LoVo (cell line): ENCODE measurements around the gene E2F7.
"Not testable (repeated sequence)": the region's sequence is repeated elsewhere in the genome, so short reads cannot be mapped to it uniquely, and the experiment has no call there.

Experiments used
- DNase-seq: peaks from one replicate; pipeline ENCODE4 v3.0.0-alpha.2; 2016; ENCODE audit warnings: low spot score

The E2F7 gene, protein sequence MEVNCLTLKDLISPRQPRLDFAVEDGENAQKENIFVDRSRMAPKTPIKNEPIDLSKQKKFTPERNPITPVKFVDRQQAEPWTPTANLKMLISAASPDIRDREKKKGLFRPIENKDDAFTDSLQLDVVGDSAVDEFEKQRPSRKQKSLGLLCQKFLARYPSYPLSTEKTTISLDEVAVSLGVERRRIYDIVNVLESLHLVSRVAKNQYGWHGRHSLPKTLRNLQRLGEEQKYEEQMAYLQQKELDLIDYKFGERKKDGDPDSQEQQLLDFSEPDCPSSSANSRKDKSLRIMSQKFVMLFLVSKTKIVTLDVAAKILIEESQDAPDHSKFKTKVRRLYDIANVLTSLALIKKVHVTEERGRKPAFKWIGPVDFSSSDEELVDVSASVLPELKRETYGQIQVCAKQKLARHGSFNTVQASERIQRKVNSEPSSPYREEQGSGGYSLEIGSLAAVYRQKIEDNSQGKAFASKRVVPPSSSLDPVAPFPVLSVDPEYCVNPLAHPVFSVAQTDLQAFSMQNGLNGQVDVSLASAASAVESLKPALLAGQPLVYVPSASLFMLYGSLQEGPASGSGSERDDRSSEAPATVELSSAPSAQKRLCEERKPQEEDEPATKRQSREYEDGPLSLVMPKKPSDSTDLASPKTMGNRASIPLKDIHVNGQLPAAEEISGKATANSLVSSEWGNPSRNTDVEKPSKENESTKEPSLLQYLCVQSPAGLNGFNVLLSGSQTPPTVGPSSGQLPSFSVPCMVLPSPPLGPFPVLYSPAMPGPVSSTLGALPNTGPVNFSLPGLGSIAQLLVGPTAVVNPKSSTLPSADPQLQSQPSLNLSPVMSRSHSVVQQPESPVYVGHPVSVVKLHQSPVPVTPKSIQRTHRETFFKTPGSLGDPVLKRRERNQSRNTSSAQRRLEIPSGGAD

DNA sequence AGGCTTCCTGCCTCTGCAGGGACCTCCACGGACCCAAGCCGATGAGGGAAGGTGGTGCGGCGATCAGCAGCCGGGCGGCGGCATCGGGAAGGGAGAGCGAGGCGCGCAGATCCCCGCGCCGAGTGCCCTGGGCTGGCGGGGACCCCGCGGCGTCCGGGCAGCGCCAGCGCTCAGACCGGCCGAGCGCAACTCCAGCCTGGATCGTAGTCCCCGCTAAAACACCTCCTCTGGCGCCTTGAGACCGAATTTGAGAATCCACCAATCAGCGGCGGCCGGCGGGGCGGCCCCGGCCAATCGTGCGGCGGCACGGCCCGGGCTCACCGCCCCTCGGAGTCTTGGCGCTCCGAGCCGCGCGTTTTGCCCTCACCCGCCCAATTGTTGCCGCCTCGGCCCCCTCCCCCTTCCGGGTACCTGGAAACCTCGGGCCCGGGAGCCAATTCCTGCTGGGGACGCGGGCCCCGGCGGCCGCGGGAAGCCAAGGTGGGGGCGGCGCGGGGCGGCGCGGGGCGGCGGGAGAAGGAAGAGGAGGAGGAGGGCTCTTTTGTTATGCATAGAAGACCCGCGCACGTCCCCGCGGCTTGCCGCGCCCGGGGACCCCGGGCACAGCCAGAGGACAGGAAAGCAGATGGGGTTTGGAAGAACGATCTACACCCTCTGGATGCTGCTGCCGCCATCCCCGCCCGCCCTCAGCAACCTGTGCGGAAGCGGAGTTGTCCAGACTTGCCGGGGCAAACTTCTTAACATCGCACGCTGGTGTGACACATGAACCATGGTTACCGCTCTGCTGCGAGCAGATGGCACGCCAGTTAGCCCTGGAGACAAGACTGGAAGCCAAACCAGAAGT, at the start of gene E2F7:
Gene E2F7, minus strand, starts transcription at position 209 of the 844 bp plus-strand sequence. CDS start 934 bp downstream, outside the sequence.
- DNase-seq: peak; percentile 99

DNA sequence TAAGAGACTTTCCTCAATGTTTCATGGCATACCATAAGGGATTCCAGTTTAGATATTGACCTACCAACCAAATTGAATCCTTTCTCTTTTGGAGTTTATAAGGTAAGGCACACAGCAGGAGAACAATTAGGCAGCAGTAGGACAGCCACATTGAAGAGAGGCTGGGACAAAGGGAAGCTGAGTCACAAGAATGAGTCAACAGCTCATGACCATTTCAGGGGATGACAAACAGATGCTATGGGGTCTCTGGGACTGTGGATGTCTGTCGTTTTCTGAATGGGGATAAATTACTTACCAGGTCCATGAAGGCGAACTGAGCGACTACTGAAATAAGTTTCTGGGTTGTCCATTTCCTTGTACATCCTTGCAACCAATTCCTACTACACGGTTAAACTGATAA, 48.6 kb upstream of the E2F7 start:
- no peak for DNase-seq

DNA sequence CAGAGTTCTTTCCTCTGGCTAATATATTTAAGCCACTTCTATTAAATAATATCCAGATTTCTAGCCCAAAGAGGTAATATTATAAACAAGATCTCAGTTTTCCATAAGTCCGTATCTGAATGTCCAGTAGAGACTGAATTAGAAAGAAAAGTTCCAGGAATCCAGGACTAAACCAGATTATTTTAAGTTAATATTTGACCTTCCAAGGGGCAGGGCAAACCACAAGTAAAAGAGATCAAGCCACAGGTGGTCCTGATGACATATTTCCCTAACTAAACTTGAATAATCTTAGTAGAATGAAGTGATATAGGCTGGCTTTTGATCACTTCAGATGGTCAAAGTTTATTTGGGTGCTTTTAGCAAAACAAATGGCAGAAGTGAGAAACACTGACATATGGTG, 43.3 kb upstream of the E2F7 start:
- DNase-seq: no peak

DNA sequence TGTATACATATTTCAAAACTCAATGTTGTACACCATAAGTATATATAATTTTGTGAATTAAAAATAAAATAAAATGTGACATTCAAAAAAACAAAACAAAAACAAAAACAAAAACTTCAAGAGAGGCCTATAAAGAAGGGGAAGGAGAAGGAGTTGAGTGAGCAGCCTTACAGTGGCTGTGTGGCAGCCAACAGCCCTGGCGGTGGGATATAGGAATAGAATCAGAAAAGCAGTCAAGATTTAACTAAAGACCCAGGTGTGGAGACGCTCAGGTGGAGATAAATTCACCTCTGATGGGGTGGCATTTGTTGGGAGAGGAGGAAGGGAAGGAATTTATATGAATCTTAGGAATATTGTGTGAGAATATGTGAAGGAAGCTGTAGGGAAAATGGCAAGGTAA, 41.8 kb upstream of the E2F7 start:
- no peak for DNase-seq

DNA sequence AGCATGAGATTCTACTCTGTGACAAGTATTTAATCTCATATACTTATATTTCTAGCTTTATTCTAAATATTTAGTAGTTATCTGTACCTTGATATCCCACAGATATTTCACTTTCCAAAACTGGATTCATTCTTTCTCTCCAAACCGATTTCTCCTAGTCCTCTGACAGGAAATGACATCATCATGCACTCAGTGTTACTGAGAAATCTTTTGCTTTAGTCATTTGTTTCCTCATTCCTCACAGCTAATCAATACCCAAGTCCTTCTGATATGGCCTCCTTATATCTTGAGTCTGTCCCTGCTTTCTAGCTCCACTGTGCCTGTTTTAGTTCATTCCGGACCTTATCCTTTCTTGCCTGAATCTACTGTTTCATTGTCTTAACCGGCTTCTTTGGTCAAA, 39.4 kb upstream of the E2F7 start:
- no peak for DNase-seq

DNA sequence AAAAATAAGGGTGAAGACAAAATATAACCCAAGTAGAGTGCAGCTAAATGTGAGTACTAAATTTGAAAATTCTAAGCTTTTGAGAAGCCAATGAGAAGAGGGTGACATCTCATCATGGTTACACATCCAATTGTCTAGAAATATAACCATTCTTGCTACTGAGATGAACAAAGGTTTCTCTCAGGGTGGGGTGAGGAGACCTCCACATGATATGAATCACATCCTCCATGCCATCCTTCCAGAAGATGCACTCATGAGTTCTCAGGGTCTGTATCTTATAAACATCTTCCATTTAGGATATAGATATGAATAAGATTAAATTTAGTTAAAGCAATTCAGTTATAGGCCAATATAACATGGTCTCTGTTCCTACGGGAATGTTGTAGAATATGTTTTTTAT, 38.9 kb upstream of the E2F7 start:
- DNase-seq: no peak

DNA sequence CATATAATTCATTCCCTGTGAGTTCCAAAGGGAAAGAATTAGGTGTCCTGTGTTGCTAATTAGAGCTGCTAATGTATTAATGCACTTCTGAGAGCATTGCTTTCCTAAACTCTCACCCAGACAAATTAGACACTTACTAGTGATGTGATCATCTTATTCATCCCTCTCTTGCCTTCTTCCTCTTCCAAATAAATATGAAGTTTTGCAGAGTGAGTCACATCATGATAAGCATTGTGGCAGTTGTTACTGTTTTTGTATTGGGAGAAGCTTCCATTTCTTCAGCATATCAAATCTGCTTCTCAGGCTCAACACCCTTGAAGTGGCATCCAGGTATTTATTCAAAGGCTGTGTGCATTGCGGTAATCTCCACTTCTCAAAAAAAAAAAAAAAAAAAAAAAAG, 37.3 kb upstream of the E2F7 start:
- DNase-seq: no peak

DNA sequence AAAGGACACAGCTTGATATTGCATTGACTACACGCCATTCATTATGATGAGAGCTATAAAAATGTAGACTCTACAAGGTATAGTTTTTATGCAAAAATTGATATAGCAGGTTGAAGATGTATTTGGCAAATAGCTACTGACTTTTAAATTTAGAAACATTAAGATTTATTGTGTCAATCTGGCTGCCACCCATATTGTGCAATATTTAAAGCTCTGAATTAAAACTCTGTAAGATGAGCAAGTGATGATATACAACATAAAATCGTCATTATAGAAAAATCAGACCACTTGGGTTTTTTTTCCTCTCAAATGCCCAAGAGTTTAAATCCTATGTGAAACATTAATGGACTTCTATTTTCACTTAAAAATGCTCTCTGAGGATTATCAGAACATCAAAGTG, 36.8 kb upstream of the E2F7 start:
- no peak for DNase-seq

DNA sequence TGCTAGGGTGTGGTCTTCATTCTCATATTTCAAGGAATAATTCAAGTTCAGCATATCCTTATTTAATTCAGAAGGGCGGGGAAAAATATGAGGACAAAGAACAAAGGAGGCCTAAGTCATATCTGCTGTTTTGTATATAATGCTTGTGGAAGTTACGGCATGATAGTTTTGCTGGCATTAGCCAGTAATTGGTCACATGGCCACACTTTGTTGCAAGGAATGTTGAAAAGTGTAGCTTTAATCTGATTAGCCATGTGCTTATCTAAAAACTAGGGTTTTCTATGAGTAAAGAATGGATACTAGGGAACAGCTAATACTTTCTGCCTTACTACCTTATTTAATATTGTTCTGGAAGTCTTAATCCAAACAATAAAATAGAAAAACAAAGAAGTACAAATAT, 34.4 kb upstream of the E2F7 start:
- no peak for DNase-seq

DNA sequence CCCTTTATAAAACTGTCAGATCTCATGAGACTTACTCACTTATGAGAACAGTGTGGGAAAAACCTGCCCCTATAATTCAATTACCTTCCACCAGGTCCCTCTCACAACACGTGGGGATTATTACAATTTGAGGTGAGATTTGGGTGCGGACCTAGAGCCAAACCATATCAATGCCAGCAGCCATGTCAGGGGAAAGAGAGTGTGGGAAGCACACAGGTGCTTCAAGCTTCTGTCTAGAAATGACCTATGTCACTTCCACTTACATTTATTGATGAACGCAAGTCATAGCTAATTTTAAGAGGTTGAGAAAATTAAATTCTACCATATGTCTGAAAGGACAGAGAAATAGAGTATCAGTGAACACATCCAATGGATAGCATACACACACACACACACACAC, 32.5 kb upstream of the E2F7 start:
- no peak for DNase-seq

DNA sequence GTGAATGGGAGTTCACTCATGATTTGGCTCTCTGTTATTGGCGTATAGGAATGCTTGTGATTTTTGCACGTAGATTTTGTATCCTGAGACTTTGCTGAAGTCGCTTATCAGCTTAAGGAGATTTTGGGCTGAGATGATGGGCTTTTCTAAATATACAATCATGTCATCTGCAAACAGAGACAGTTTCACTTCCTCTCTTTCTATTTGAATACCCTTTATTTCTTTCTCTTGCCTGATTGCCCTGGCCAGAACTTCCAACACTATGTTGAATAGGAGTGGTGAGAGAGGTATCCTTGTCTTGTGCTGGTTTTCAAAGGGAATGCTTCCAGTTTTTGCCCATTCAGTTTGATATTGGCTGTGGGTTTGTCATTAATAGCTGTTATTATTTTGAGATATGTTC, 26.9 kb upstream of the E2F7 start:
- DNase-seq: not testable (repeated sequence)

DNA sequence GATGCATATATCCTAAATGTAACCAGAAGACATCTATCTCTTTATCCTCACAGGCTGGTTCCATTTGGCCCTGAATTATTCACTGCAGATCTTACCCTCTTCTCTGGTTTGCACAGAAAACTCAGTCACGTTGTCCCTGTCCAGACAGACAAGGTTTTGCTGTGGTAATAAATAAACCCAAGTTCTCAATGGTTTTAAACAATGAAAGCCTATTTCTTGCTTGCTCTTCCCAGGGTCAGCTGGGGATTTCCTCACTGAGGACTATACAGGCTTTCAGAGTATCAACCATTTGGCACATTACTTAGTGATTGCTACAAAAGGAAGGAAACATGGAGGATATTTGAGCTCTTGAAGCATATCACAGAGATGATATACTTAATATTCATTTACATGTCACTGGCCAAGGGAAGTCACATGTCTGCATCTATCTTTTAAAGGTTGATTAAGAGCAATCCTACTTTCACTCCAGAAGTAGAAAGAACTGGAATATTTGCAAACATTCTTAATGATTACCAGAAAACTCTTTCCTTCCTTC, 24.4 kb upstream of the E2F7 start:
- no peak for DNase-seq

DNA sequence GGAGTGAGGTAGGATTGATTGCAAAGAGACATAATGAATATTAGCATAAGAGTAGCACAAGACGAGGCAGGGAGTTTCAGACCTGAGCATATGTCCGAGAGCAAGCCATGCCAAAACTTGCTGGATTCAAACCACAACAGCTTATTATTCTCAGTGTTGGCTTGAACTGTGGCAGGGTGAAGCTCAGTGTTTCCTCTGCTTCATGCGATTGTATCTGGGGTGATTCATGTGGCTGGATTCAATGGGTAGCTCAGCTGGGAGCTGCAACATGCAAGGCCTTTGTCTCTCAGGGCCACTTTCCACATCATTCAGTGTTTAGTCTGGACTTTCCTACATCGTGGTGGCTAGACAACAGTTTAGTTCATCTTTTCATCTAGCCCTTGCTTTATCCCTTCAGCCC, 22.1 kb upstream of the E2F7 start:
- DNase-seq: no peak

DNA sequence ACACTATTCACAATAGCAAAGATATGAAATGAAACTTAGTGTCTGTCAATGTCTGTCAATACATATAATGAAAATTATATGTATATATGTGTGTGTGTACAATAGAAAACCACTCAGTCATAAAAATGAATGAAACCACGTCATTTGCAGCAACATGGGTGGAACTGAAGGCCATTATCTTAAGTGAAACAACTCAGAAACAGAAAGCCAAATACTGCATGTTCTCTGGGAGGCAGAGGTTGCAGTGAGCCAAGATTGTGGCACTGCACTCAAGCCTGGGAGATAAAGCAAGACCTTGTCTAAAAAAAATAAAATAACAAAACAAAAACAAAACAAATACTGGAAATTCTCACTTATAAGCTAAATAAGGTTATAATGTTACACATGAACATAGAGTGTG, 16.7 kb upstream of the E2F7 start:
- DNase-seq: no peak

DNA sequence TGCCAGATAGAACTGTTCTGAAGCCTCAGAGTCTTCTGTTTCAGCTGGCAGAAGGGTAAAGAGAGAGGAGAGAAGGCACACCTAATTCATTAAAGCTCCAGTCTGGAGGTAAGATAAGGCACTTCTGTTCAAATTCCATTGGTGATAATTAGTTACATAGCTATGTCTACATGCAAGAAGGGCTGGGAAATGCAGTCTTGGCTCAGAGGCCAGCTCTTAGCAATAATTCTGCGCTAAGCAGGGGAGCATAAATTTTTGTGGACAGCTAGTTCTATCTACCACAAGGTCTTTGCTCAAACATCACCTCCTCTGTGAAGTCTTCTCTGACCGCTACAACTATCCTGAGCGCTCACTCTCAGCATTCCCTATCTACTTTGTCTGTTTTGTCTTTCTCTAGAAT, 14.3 kb upstream of the E2F7 start:
- no peak for DNase-seq

DNA sequence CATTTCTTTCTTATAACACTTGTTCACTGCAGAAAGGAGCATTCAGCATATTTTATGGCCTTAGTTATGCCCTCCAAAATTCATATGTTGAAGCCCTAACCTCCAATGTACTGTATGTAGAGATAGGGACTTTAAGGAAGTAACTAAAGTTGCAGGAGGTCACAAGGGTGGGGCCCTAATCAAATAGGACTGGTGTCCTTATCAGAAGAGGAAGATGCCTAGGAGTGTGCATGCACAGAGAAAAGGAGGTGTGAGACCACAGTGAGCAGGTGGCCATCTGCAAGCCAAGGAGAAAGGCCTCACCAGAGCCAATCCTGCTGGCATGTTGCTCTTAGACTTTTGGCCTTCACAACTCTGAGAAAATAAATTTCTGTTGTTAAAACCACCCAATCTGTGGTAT, 12.9 kb upstream of the E2F7 start:
- DNase-seq: no peak

DNA sequence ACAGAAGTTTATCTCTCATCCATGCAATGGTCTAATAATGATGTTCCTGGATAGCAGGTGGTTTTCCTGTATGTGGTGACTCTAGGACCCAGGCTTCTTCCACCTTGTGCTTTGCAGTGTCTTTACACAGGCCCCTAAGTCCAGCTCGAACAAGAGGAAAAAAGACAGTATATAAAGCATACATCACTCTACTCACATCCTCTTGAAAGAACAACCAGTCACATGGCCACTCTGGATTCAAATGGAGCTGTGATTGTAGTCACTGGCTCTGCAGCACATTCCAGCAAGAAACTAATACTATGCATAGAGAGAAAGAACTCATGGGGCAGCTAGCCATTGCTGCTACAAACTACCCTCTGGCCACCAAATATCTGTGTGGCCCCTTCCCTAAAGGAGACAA, 11.5 kb upstream of the E2F7 start:
- DNase-seq: no peak

DNA sequence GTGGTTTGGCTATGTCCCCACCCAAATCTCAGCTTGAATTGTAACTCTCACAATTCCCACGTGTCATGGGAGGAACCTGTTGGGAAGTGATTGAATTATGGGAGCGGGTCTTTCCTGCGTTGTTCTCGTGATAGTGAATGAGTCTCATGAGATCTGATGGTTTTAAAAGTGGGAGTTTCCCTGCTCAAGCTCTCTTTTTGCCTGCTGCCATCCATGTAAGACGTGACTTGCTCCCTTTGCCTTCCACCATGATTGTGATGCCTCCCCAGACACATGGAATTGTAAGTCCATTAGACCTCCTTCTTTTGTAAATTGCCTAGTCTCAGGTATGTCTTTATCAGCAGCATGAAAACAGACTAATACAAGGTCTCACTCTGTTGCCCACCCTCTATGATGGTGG, 8.5 kb upstream of the E2F7 start:
- not testable (repeated sequence) for DNase-seq

DNA sequence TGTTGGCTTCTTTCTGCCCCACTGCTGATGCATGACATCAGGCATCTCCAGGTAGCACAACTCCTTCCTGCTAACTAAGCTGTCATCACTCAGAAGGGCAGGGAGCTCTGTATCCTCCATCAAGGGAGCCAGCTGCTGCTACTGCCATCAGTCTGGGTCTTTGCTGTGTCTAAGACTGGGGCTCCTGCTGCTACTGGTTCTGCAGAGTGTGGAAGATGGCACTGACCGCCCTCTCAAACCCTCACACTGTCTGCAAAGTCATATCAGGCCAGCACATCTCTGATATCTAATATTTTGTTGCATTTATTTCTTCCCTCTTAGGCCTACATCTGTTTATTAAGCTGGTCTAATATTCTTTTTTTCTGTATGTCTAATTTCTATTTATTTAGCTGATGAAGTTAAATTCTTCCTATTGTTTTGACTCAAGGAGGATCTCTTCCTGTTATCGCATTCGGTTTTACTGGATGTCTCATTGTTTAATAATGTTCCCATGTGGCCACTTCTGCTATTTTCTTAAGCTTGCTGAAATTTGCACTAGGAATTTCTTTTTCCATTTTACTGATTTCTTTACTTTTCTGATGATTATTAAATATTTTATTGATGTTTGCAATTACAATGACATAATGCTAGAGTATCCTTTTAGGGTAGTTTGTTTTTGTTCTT, 7.6 kb upstream of the E2F7 start:
- no peak for DNase-seq

DNA sequence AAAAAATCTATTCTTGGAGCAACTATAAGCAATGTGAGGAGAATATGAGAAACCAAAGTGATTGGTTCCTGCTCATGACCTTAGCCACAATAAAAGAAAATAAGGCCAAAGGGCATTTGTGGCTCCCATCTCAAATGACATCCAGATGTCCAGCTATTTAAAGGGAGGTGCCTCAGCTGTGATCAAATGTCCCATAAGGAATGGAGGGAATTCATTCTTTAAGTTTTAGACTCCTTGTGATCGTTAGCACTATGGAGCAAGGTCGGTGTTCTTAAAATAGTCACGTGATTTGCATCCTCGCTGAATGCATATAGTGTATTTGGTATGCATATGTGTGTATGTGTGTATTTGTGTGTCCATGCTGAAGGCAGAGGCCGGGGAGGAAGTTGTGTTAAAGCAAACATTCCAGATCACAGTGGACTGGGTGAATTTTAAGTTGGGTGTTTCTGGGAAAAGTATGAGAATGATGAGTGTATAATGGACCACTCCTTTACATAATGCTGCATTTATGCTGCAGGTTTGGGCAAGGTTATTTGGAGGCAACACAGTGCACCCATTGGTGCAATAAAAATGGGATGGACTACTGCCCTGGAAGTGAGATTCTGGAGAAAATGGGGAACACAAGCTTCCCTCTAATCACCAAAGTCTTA, 5.6 kb upstream of the E2F7 start:
- DNase-seq: no peak

DNA sequence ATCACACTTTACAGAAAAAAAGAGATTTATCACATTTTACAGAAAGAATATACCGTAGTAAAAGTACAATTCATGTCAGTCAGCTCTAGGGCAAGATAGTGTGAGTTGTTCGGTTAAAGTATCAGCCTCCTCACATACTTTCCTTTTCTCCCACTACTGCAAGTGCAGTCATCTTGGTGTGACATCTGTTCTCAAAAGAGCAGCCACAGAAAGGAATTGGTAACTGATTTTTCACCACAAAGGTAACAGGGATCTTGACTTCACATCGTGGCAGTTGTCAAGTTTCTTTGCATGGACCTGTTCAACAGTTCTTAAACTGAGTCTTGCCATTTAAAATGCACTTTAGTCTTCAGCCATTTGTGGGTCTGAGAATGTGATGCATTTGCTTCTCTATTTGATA, 5.0 kb upstream of the E2F7 start:
- DNase-seq: no peak
